HS-5 (cell line): ENCODE data around the gene COL2A1.

Source experiments
- DNase-seq: peaks from one replicate; pipeline ENCODE4 v3.0.0-alpha.2; 2012; ENCODE audit warnings: low read depth

The COL2A1 gene

GRCh38 chr12:47989666-47990065 lies 14.6 kb downstream of the COL2A1 start:
- no peak for DNase-seq

DNA sequence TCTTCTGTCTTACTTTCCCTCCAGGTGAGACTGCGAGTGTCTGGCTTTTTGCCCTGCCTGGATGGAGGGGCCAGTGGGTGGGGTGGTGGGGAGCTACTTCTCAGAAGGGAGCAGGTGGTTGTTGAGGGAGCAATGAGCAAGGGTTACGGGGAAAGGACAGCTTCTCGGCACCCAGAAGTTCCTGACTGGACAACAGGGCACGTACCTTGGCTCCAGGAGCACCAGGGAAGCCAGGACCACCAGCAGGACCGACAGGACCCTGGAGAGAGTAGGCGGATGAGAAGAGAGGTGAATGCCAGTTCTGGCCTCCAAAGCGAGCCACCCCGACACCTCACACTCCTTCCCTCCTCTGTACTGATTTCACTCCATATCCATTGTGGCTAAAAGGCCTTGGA lies 15.3 kb downstream of the COL2A1 start:
- no peak for DNase-seq

DNA sequence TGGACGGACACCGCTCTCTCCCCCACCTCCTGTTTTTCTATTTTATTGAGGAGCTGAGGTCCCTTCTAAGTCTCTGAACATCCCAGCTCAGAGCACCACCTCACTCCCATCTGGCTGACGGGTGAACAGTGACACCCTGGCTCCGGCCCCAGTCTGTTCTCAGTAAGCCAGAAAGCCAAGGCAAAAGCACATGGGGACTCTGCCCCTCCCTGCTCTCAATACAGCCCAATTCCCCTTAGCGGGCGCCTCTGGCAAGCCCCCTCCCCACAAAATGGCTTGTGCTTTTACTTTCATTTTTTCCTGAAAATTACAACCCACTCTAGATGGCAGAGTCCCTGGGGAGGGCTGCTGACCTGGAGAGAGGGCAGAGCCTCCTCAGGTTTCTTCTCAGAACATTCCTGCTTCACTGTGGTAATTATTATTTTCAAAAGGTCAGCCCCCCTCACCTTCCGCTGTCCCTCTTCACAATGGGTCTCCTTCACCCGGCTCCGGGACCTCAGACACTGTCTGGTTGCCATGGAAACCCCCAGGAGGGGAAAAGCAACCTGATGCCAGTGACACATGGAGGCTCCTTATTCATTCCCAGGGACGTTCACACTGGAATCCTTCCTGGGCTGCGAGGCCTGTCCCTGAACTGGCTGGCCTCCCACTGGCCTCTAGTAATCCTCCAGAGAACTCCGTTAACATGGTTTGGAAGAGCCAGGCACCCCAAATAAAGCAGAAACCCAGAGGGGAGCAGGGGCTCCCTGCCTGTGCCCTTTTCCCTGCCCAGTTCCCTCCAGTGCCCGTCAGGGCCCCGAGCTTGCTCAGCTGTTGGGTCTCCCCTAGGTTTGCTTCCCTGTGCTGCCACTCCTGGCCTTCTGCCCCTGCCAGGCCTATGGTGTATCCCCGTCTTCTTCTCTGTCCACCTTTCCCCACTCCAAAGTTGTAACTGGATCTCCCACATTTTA lies 15.9 kb downstream of the COL2A1 start:
- DNase-seq: no peak

GRCh38 chr12:47987411-47988072 lies 16.7 kb downstream of the COL2A1 start:
- no peak for DNase-seq

DNA sequence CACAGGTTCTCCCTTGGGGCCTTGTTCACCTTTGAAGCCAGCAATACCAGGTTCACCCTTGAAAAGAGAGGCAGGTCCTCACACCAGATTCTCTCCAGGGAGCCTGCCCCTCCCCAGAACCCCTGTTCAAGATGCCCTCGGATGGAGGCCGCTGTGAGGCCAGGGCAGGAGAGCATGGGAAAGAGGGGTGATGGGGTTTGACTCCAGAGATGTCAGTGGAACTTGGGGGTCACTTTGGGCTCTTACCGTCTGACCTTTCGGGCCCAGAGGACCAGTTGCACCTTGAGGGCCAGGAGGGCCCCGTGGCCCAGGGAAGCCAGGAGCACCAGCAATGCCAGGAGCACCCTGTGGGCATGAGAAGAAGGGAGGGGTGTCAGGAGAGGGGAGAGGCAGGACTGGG lies 17.4 kb downstream of the COL2A1 start:
- DNase-seq: no peak

DNA sequence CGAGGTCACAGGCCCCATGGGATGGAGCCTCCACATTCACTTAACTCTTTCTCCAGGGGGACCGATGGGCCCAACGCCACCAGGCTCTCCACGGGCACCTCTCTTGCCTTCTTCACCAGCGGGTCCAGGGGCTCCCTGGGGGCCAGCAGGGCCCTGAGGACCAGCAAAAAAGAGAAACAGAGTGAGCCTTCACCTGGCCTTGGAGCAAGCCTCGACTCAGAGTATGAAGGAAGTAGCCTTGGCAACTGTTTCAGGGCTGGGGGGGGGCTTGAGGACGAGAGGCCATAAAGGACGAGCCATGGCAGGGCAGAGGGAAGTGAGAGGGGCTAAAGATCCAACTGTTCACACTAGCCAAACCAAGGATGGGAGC lies 18.0 kb downstream of the COL2A1 start:
- no peak for DNase-seq

GRCh38 chr12:47985596-47986290 lies 18.5 kb downstream of the COL2A1 start:
- no peak for DNase-seq

- no peak for DNase-seq
These were observed 19.9 kb downstream of the COL2A1 start for GRCh38 chr12:47984331-47984801.

- DNase-seq: no peak
These were observed 20.6 kb downstream of the COL2A1 start for GRCh38 chr12:47983541-47984115.

DNA sequence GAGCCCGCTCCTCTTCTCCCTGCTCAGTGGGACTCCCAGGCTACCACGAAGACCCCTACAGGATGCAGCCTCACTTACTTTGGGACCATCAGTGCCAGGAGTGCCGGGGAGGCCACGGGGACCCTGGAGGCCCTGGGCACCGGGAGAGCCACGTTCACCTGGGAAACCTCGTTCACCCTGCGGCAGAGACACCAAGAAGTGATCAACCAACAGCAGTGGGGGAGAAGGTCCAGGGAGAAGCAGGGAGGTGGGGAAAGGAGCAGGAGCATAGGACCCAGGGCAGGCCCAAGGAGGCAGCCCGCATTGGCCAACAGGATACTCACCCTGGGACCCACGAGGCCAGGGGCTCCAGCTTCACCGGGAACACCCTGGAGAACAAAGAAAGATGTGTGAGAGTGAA lies 21.5 kb downstream of the COL2A1 start:
- no peak for DNase-seq

DNA sequence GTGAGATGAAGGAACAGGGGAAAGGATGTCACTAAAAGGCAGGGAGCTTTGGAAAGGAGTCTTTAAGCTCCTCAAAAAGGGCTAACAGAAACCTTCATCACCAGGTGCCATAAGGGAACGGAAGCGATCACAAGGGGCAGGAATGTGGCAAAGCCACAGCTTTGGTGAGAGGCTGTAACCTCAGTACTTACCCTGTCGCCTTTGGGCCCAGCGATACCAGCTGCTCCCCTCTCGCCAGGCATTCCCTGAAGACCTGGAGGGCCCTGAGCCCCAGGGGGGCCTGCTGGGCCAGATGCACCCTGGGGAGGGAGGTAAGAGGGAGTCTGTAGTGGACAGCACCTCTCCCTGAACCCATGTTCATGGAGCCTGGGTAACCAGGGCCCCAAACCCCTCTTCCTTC lies 22.0 kb downstream of the COL2A1 start:
- no peak for DNase-seq

GRCh38 chr12:47981496-47982260 lies 22.6 kb downstream of the COL2A1 start:
- no peak for DNase-seq

DNA sequence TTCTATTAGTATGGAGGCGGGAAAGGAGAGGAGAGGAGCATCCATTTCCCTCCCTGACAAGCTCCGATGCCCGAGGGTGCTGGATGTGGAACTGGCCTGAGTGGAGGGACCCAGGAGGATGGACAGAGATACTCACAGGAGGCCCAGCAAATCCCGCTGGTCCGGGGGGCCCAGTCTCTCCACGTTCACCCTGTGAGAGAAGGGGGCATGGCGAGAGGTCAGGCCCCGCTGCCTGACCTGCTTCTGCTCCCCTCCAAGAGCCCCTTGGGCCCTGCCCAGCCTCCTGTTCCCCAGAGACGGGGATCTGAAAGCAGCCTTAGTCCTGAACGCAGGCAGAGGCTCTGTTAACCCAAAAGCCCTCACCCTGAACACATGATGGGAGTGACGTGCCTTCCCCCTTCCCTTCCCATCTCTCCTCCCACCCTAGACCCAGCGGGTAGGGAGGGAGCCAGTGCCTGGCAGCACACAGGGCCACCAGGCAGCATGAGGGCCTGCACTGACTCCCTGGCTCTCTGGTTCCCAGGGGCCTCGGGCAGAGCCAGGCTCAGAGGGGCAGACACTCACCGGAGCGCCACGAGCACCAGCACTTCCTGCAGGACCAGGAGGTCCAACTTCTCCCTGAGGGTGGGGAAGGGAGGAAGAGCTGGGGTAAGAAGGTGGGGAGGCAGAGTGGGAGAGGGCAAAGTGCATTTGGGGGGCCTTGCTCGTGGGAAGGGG lies 23.3 kb downstream of the COL2A1 start:
- no peak for DNase-seq

DNA sequence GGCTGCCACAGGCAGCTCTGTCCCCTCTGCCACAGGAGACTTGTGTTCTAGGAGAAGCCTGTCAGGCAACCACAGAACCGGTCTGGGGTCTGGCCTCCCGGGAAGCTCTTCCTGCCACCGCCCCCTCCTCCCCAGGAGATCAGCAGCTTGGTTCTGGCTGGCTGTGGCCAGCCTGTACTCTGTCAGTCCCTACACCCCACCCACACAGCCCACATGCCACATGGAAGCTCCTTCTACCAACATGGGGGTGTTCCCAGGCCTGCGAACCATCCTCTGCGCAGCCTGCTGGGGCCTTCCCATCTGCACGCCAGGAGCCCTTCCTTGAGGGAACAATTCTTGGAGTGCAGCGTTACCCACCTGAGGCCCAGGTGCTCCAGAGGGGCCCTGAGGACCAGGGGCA lies 24.1 kb downstream of the COL2A1 start:
- DNase-seq: no peak

DNA sequence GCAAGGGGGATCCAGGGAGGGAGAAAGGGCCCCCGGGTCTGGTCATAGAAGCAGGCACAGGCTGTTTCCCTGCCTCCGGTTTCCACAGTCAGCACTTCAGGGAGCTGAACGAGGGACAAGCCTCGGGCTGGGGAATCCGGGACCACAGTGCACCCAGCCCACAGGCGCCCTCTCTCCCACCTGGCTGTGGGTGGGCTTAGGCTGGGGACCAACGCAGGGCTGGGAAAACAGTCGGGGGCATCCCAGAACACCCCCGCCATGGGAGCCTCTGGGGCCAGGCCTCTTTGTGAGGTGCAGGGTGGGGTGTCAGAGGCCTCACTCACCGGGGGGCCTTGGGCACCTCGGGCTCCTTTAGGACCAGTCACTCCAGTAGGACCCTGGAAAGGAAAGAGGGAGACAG lies 24.6 kb downstream of the COL2A1 start:
- DNase-seq: no peak

GRCh38 chr12:47979166-47979565 lies 25.1 kb downstream of the COL2A1 start:
- DNase-seq: no peak

- DNase-seq: no peak
These were observed 25.7 kb downstream of the COL2A1 start for GRCh38 chr12:47978598-47978873.

DNA sequence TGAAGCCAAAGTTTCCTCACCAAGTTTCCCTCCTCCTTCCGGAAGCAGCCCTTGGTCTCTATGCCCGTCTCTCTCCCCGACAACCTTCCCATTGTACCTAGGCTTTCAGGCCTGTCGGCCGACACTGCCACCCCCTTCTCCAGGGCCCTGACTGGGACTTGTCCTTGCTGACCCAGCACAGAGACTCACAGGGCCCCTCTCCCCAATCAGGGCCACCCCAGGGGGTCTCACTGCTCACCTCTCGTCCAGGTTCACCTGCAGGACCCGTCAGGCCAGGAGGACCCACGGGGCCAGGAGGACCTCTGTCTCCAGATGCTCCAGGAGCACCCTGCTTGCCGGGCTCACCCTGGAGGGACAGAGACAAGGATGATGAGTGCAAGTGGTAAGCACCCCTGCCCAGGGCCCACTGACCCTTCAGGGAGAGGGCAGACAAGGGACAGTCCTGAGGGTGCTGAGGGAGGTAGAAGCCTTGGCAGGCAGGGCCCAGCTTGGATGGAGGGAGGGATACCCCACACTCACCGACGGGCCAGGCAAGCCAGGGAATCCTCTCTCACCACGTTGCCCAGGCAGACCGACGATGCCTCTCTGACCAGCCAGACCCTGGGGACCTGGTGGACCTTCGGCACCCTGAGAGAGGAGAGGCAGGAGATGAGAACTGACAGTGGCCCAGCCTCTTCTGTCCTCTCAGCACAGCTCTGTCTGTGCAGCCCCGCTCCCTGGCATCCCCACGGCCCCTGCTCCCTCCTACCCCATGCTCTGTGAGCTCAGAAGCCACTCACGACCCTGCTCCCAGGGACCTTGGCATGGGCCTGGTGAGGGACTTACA lies 26.3 kb downstream of the COL2A1 start:
- DNase-seq: no peak

DNA sequence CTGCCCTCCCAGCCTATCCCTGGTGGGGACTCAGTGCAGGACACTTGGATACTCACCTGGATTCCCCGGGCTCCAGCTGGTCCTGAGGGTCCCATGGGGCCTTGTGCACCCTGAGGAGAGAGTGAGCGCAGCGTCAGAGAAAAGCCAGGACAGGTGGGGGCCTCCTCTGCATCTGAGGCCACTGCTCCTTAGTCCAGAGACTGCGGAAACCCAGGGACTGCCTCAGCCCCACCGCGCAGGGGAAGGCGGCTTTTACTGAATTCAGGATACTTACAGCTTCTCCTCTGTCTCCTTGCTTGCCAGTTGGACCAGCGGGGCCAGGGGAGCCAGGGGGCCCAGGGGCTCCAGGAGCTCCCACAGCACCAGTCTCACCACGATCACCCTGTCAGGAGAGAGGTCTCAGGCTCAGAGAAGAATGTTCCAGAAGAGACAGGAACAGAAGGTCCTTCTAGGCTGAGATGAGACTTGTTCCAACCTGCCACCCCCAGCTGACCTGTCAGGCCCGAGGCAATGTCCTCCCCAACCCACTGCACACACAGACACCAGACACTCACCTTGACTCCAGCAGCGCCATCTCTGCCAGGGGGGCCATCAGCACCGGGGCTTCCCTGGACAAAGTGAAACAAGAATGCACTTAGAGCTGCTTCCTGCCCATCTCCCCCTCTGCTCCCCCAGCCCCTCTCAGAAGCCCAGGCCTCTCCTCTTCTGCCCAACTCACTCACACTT lies 27.1 kb downstream of the COL2A1 start:
- no peak for DNase-seq

GRCh38 chr12:47975816-47976215 lies 28.5 kb downstream of the COL2A1 start:
- DNase-seq: no peak
